Endodermal cell (in vitro differentiated cells): Measurements from ENCODE around the gene PPP1R18. TPM values are rescaled to one million over a fixed set of nuclear protein-coding genes. Genes with fewer than 3 reads are reported as not detected.

Experiments used
- DNase-seq: peaks from one replicate; pipeline ENCODE4 v3.0.0-alpha.2; 2017
- H3K27ac ChIP-seq: 2 replicates; pipeline ENCODE4 v1.5.1; 2013; ENCODE audit warnings: mild to moderate bottlenecking, low read depth, low read length, moderate library complexity
- H3K27me3 ChIP-seq: 2 replicates; pipeline ENCODE4 v1.6.1; 2013; ENCODE audit warnings: mild to moderate bottlenecking, low read length, moderate library complexity; ENCODE audit not compliant: insufficient read depth, control insufficient read depth, poor library complexity, severe bottlenecking
- H3K36me3 ChIP-seq: 2 replicates; pipeline ENCODE4 v1.7.0; 2013; ENCODE audit warnings: mild to moderate bottlenecking, low read length, moderate library complexity; ENCODE audit not compliant: control insufficient read depth, insufficient read depth
- H3K4me1 ChIP-seq: one replicate; pipeline ENCODE4 v1.7.0; 2013; ENCODE audit warnings: low read length; ENCODE audit not compliant: control insufficient read depth, insufficient read depth
- H3K4me3 ChIP-seq: 2 replicates; pipeline ENCODE4 v1.5.1; 2013; ENCODE audit warnings: mild to moderate bottlenecking, low read length, moderate library complexity
- H3K9ac ChIP-seq: 2 replicates; pipeline ENCODE4 v1.6.1; 2013; ENCODE audit warnings: mild to moderate bottlenecking, low read length, moderate library complexity; ENCODE audit not compliant: poor library complexity, severe bottlenecking; ENCODE audit errors: extremely low read depth
- H3K9me3 ChIP-seq: 2 replicates; pipeline ENCODE4 v1.6.1; 2013; ENCODE audit warnings: mild to moderate bottlenecking, low read length, moderate library complexity; ENCODE audit not compliant: control insufficient read depth
- H3K27ac Mint-ChIP-seq: 2 replicates; pipeline ENCODE4 v1.8.0; 2020; ENCODE audit warnings: mixed read lengths
- H3K27me3 Mint-ChIP-seq: 2 replicates; pipeline ENCODE4 v1.8.0; 2021; ENCODE audit warnings: mild to moderate bottlenecking, mixed read lengths; ENCODE audit not compliant: insufficient read depth
- H3K36me3 Mint-ChIP-seq: 2 replicates; pipeline ENCODE4 v1.8.0; 2020; ENCODE audit warnings: low read depth, mixed read lengths
- H3K4me1 Mint-ChIP-seq: 2 replicates; pipeline ENCODE4 v1.8.0; 2020; ENCODE audit warnings: mixed read lengths
- H3K4me3 Mint-ChIP-seq: 2 replicates; pipeline ENCODE4 v1.8.0; 2020; ENCODE audit warnings: mild to moderate bottlenecking, moderate library complexity, mixed read lengths
- H3K9me3 Mint-ChIP-seq: 2 replicates; pipeline ENCODE4 v1.8.0; 2020; ENCODE audit warnings: mild to moderate bottlenecking, mixed read lengths
- WGBS, 2 experiments: methylation state at CpG; one replicate each; pipeline versions ENCODE4 v1.1.5 to v1.1.7; 2013; ENCODE audit warnings: missing lambda C conversion rate in 2 of 2, mixed read lengths in 1 of 2; ENCODE audit not compliant: insufficient coverage in 1 of 2, insufficient read length in 1 of 2; 5-methylcytosine and 5-hydroxymethylcytosine counted together
- total RNA-seq, 2 donors: library from RNA; stranded (reverse); fragmentation: NEBNext Ultra II Directional in 1 of 2; extraction: Animal tissue kit (Norgen Biotek cat#: 25700) in 1 of 2; gene quantifications; 2 replicates in 1 of 2; 3 replicates in 1 of 2; pipeline ENCODE4 v1.2.1, GENCODE V29; 2021
- TF ChIP-seq, protein P1 (sequence below): fragments of 200-600 bp; sonication (generic); conservative IDR thresholded peaks from 2 replicates; pipeline ENCODE4 v1.5.0; 2021; ENCODE audit warnings: antibody characterized with exemption, mild to moderate bottlenecking

PPP1R18 gene
- total RNA-seq, 2 donors from 2014 or later = 27.6 to 31.4 TPM

DNA sequence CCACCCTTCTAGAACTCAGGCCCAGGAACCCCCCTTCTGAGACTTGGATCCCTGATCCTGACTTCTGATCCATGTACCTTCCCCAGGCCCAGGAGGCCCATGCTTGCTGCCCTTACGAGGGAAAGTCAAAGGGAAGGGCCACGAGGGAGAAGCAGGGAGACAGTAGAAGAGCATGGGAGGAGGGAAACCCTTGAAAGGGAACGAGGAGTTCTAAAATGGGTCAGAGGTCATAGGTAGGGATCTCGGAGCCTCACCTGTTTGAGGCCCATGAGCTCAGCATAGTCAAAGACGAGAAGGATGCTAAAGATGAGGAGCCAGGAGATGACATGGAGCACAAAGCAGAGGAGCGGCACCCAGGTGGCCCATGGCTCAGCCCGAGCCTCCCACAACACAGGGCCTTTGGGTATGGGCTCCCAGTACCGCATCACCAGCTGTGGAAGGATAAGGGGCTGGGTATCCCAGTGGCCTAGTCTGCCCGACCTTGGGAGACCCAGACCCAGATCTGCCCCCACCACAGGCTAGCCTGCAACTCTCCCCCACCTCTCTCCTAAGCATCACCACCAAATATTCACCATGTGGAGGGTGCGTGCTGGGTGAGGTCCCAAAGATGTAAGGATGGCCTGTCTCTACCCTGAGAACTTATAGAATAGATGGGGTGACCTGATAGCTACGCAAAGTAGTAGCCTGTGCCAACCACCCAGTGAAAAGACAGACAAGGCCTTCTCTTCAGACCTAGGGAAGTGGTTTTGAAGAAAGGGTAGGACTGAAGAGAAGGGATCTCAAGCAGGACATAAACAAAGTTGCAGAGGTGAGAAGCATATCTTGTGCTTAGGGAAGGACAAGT lies 2.8 kb upstream of the PPP1R18 start:
- no peak overlapping the region for H3K27ac Mint-ChIP-seq
- Histone ChIP-seq H3K27ac (no peak overlapping the region), H3K27me3 (no peaks in the 10 kb centered on the region), H3K4me1 (peaks cover 6% of the 10 kb centered on the region), H3K9ac (no peak overlapping the region), H3K36me3 (peaks cover 3% of the 10 kb centered on the region), H3K4me3 (peak overlapping the region; percentile 94), H3K9me3 (no peaks in the 10 kb centered on the region)
- 93 to 95% methylated on average over 6 to 11 of the region's 11 CpGs for WGBS, 2 experiments
- no peaks in the 10 kb centered on the region for H3K9me3 Mint-ChIP-seq
- H3K27me3 Mint-ChIP-seq = no peaks in the 10 kb centered on the region
- peak overlapping the region; percentile 78 for H3K4me3 Mint-ChIP-seq
- peaks cover 12% of the 10 kb centered on the region for H3K36me3 Mint-ChIP-seq
- H3K4me1 Mint-ChIP-seq = peaks cover 45% of the 10 kb centered on the region
- DNase-seq = no peak
- TF ChIP-seq, protein P1, sequence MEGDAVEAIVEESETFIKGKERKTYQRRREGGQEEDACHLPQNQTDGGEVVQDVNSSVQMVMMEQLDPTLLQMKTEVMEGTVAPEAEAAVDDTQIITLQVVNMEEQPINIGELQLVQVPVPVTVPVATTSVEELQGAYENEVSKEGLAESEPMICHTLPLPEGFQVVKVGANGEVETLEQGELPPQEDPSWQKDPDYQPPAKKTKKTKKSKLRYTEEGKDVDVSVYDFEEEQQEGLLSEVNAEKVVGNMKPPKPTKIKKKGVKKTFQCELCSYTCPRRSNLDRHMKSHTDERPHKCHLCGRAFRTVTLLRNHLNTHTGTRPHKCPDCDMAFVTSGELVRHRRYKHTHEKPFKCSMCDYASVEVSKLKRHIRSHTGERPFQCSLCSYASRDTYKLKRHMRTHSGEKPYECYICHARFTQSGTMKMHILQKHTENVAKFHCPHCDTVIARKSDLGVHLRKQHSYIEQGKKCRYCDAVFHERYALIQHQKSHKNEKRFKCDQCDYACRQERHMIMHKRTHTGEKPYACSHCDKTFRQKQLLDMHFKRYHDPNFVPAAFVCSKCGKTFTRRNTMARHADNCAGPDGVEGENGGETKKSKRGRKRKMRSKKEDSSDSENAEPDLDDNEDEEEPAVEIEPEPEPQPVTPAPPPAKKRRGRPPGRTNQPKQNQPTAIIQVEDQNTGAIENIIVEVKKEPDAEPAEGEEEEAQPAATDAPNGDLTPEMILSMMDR = no peak

DNA sequence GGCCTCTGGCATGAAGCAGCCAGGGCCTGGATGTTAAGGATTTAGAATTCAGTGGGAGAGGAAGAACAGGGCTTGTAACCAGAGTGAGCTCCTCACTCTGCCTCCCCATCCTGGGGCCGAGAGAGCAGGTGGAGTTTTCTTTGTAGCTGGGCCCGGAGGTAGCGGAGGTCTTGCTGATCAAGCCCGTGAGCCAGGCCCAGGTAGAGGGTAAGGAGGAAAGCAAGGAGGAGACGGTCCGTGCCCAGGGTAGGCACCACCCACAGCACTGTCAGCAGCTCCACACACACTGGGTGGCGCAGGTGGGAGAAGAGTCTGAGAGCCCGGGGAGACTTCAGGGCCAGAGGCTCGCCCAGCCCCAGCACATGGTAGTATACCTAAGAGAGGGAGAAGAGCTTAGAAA lies 2.1 kb upstream of the PPP1R18 start:
- peaks cover 6% of the 10 kb centered on the region for H3K4me1 ChIP-seq
- no peaks in the 10 kb centered on the region for H3K27me3 Mint-ChIP-seq
- no peak overlapping the region for H3K9ac ChIP-seq
- no peak overlapping the region for H3K27ac ChIP-seq
- peaks cover 52% of the 10 kb centered on the region for H3K4me1 Mint-ChIP-seq
- H3K9me3 ChIP-seq = no peaks in the 10 kb centered on the region
- peak overlapping the region; percentile 75 for H3K4me3 Mint-ChIP-seq
- H3K36me3 Mint-ChIP-seq = peaks cover 12% of the 10 kb centered on the region
- no peaks in the 10 kb centered on the region for H3K27me3 ChIP-seq
- no peak overlapping the region for H3K27ac Mint-ChIP-seq
- no peaks in the 10 kb centered on the region for H3K9me3 Mint-ChIP-seq
- no peak for DNase-seq
- peaks cover 3% of the 10 kb centered on the region for H3K36me3 ChIP-seq
- H3K4me3 ChIP-seq = peak overlapping the region; percentile 95
- WGBS, 2 experiments = 96% methylated on average over 9 of the region's 9 CpGs; no CpG with 5 or more reads in 1 of the 2 experiments
- TF ChIP-seq, protein P1 = no peak

DNA sequence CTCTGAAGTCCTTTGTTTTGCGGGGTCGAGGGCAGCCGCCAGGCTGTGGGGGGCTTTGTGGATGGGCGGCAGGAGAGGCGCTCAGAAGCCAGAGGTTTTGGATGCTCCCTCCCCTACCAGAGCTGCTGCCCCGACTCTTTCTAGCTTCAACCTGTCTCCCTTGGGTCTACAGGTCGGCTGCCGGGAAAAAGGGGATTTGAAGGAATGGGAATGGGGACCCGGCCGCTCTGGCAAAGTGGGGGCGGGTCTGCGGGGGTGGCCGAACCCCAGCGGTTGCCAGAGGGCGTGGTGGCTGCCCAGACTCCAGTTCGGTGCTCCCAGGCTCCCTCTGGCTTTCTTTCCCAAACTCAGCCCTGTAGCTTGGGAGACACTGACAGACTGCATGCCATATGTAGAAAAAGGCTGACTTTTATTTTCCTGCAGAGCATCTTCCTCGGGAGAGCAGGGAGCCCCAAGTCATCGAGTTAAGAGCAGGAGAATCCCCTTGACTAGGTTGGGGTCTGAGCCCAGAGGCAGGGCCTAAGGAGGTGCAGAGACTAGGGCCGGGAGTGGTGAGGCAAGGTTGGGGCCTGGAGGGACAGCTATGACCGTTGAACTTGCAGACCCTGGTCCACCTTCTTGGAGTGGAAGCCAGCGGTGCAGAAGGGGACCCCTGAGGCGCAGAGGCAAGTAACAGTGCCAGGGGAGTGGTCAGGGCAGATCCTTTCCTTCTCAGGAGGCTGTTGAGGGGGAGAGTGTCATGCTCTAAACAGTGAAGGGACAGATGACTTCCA lies 1.4 kb upstream of the PPP1R18 start:
- H3K4me1 ChIP-seq = peaks cover 10% of the 10 kb centered on the region
- H3K27me3 ChIP-seq = no peaks in the 10 kb centered on the region
- DNase-seq = no peak
- H3K36me3 ChIP-seq = peaks cover 5% of the 10 kb centered on the region
- peaks cover 59% of the 10 kb centered on the region for H3K4me1 Mint-ChIP-seq
- H3K36me3 Mint-ChIP-seq = peaks cover 12% of the 10 kb centered on the region
- no peaks in the 10 kb centered on the region for H3K9me3 Mint-ChIP-seq
- WGBS, 2 experiments = 18 to 62% methylated on average over 5 to 22 of the region's 22 CpGs
- peak overlapping the region; percentile 75 for H3K4me3 Mint-ChIP-seq
- H3K9me3 ChIP-seq = no peaks in the 10 kb centered on the region
- TF ChIP-seq, protein P1 = peak; percentile 11
- peak overlapping the region; percentile 97 for H3K27ac ChIP-seq
- peak overlapping the region; percentile 88 for H3K27ac Mint-ChIP-seq
- H3K9ac ChIP-seq = peak overlapping the region; percentile 66
- peak overlapping the region; percentile 95 for H3K4me3 ChIP-seq
- H3K27me3 Mint-ChIP-seq = no peaks in the 10 kb centered on the region
